ENCODE measurements around the gene ELFN2.

DNA sequence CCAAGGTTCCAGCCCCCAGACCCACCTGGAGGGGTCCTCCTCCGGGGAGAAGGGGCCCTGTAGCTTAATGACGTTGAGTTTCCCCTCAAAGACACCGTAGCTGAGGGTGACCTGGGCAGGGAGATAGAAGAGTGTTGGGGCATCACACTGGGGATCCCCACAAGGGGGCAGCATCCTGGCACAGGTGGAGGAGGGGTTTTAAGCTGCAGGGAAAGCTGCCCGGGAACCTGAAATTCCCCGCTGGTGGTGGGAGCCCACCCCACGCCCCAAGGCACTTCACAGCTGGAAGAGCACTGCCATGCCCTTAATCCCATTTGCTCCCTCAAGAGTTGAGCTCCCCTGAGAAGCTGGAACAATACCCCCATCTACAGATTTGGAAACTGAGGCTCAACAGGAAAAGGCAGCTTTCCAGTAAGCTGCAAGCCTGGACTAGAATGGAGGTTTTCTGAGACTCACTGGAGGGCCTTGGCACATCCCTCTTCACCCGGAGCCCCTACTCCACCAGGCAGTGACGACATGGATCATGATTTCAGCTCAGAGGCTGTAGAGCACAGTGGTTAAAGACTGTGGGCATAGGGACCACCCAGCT, 45.2 kb upstream of the ELFN2 start:
- TF ChIP-seq, protein P1, sequence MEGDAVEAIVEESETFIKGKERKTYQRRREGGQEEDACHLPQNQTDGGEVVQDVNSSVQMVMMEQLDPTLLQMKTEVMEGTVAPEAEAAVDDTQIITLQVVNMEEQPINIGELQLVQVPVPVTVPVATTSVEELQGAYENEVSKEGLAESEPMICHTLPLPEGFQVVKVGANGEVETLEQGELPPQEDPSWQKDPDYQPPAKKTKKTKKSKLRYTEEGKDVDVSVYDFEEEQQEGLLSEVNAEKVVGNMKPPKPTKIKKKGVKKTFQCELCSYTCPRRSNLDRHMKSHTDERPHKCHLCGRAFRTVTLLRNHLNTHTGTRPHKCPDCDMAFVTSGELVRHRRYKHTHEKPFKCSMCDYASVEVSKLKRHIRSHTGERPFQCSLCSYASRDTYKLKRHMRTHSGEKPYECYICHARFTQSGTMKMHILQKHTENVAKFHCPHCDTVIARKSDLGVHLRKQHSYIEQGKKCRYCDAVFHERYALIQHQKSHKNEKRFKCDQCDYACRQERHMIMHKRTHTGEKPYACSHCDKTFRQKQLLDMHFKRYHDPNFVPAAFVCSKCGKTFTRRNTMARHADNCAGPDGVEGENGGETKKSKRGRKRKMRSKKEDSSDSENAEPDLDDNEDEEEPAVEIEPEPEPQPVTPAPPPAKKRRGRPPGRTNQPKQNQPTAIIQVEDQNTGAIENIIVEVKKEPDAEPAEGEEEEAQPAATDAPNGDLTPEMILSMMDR (IDR thresholded peaks at IDR 0.05), result peak in 3 of 4 experiments; percentile 28 to 49 (median 47)
- TF ChIP-seq POLR2AphosphoS5 (IDR thresholded peaks at IDR 0.05) (no peak), POLR2A (IDR thresholded peaks at IDR 0.05) (no peak)

Measured in prostate gland (tissue), 2 donors.